SU-DHL-6 (cell line): ENCODE data around the gene COQ5.

Experiments used
- H2AFZ ChIP-seq: fragments of 200-600 bp; sonication (generic); 2 replicates; pipeline ENCODE4 v1.6.1; 2014; ENCODE audit warnings: low read depth, mild to moderate bottlenecking, moderate library complexity, mixed read lengths, antibody characterized with exemption, low read length; ENCODE audit not compliant: severe bottlenecking
- H3F3A ChIP-seq: fragments of 200-600 bp; shearing (Covaris generic); 2 replicates; pipeline ENCODE4 v1.6.0; 2016; ENCODE audit warnings: antibody characterized with exemption, mild to moderate bottlenecking; ENCODE audit not compliant: insufficient read depth
- H3K27ac ChIP-seq: fragments of 200-600 bp; sonication (generic); 2 replicates; pipeline ENCODE4 v1.5.1; 2016; ENCODE audit warnings: low read depth, mild to moderate bottlenecking, low read length, moderate library complexity, mixed read lengths
- H3K27me3 ChIP-seq: fragments of 200-600 bp; sonication (generic), shearing (Covaris generic); 2 replicates; pipeline ENCODE4 v1.6.0; 2014; ENCODE audit warnings: mild to moderate bottlenecking, low read length
- H3K36me3 ChIP-seq: fragments of 200-600 bp; sonication (generic); 2 replicates; pipeline ENCODE4 v1.6.1; 2014; ENCODE audit warnings: mild to moderate bottlenecking, low read length, mixed read lengths
- H3K4me2 ChIP-seq: fragments of 300-600, 200-600 bp; shearing (Covaris generic), sonication (generic); 2 replicates; pipeline ENCODE4 v1.6.0; 2014; ENCODE audit warnings: low read length, low read depth, mild to moderate bottlenecking; ENCODE audit not compliant: poor library complexity, severe bottlenecking
- H3K4me3 ChIP-seq: fragments of 200-600 bp; sonication (generic); 2 replicates; pipeline ENCODE4 v1.5.1; 2014; ENCODE audit warnings: antibody characterized with exemption, low read length, mild to moderate bottlenecking, mixed read lengths; ENCODE audit not compliant: insufficient read depth, poor library complexity, severe bottlenecking
- H3K79me2 ChIP-seq: fragments of 200-600 bp; sonication (generic); 2 replicates; pipeline ENCODE4 v1.6.1; 2014; ENCODE audit warnings: mild to moderate bottlenecking, low read length, moderate library complexity; ENCODE audit not compliant: insufficient read depth
- H3K9ac ChIP-seq: fragments of 200-600 bp; sonication (generic); 2 replicates; pipeline ENCODE4 v1.7.0; 2014; ENCODE audit warnings: mild to moderate bottlenecking, low read length
- H3K9me2 ChIP-seq: fragments of 200-600 bp; sonication (generic); replicated peaks from 2 replicates; pipeline ENCODE4 v1.6.1; 2014; ENCODE audit warnings: low read length; ENCODE audit not compliant: insufficient read depth
- H3K9me3 ChIP-seq: fragments of 200-600 bp; sonication (generic); 2 replicates; pipeline ENCODE4 v1.6.1; 2014; ENCODE audit warnings: low read length, mixed read lengths; ENCODE audit not compliant: insufficient read depth
- H4K20me1 ChIP-seq: fragments of 200-600 bp; sonication (generic); 2 replicates; pipeline ENCODE4 v1.6.1; 2014; ENCODE audit warnings: low read depth, mild to moderate bottlenecking, antibody characterized with exemption, low read length, moderate library complexity, mixed read lengths
- EZH2phosphoT487 ChIP-seq: fragments of 200-600 bp; sonication (generic), shearing (Covaris generic); conservative IDR thresholded peaks from 2 replicates; pipeline ENCODE4 v1.6.1; 2018; ENCODE audit warnings: mild to moderate bottlenecking, antibody characterized with exemption, low read length, moderate library complexity, mixed read lengths
- TF ChIP-seq, protein P1 (sequence below): fragments of 200-600 bp; sonication (generic); IDR thresholded peaks from one replicate; pipeline ENCODE4 v1.5.1; 2017; ENCODE audit warnings: antibody characterized with exemption, mild to moderate bottlenecking, low read length, moderate library complexity; ENCODE audit not compliant: insufficient read depth, poor library complexity, severe bottlenecking

The COQ5 gene

DNA sequence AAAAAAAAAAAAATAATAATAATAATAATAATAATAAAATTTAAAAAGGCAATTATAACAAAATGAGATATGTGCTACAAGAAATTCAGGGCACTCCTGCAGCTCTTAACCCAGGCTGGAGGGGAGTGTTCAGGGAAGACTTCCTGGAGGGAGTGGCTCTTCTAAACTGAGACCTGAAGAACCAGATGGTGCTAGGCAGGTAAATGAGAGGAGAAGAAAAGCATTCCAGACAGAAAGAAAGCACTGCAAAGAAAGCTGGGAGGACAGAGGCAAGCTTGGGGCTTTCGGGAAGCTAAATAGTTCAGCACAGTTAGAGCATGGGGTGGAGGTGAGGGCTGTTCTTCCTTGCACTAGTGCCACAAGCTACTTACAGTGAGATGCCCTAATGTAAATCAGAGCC is 49.5 kb downstream of the COQ5 start:
- H3K4me3 ChIP-seq: no peak overlapping the region
- H3F3A ChIP-seq: no peaks in the 10 kb centered on the region
- no peak for TF ChIP-seq EZH2phosphoT487
- TF ChIP-seq, protein P1, sequence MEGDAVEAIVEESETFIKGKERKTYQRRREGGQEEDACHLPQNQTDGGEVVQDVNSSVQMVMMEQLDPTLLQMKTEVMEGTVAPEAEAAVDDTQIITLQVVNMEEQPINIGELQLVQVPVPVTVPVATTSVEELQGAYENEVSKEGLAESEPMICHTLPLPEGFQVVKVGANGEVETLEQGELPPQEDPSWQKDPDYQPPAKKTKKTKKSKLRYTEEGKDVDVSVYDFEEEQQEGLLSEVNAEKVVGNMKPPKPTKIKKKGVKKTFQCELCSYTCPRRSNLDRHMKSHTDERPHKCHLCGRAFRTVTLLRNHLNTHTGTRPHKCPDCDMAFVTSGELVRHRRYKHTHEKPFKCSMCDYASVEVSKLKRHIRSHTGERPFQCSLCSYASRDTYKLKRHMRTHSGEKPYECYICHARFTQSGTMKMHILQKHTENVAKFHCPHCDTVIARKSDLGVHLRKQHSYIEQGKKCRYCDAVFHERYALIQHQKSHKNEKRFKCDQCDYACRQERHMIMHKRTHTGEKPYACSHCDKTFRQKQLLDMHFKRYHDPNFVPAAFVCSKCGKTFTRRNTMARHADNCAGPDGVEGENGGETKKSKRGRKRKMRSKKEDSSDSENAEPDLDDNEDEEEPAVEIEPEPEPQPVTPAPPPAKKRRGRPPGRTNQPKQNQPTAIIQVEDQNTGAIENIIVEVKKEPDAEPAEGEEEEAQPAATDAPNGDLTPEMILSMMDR: no peak
- H3K9me2 ChIP-seq: no peaks in the 10 kb centered on the region
- no peak overlapping the region for H3K4me2 ChIP-seq
- no peaks in the 10 kb centered on the region for H3K27me3 ChIP-seq
- peaks cover 3% of the 10 kb centered on the region; the same call in 1 of the 2 replicates for H3K79me2 ChIP-seq
- no peak overlapping the region for H3K27ac ChIP-seq
- no peaks in the 10 kb centered on the region for H3K36me3 ChIP-seq
- no peaks in the 10 kb centered on the region for H3K9me3 ChIP-seq
- no peak overlapping the region for H3K9ac ChIP-seq
- H2AFZ ChIP-seq: no peak overlapping the region
- no peaks in the 10 kb centered on the region for H4K20me1 ChIP-seq

DNA sequence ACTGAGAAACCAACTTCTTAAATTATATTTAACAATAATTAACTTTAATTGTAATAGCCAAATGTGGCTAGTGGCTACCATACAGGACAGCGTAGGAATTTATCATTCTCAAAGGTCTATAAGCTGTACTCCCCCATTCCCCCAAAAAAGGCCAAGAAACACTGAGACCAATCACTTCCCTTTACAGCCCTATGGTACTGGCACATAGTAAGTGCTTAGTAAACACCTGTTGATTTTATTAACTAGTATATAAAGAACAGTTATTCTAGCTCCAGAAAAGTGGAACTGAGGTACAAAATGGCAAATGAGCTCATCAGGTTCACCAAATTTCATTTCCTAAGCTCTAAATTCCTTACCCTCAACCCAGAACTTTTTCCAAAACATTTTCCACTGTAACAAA is 53.3 kb downstream of the COQ5 start:
- Histone ChIP-seq H3K9ac (no peak overlapping the region), H4K20me1 (no peaks in the 10 kb centered on the region), H3F3A (peaks cover 7% of the 10 kb centered on the region; the same call in 1 of the 2 replicates), H2AFZ (no peak overlapping the region), H3K9me3 (no peaks in the 10 kb centered on the region), H3K4me3 (no peak overlapping the region), H3K27me3 (no peaks in the 10 kb centered on the region), H3K4me2 (no peak overlapping the region), H3K36me3 (peaks cover 2% of the 10 kb centered on the region; the same call in 1 of the 2 replicates), H3K9me2 (no peaks in the 10 kb centered on the region), H3K79me2 (peaks cover 12% of the 10 kb centered on the region; the same call in 1 of the 2 replicates), H3K27ac (no peak overlapping the region)
- TF ChIP-seq, protein P1: no peak
- TF ChIP-seq EZH2phosphoT487: no peak

DNA sequence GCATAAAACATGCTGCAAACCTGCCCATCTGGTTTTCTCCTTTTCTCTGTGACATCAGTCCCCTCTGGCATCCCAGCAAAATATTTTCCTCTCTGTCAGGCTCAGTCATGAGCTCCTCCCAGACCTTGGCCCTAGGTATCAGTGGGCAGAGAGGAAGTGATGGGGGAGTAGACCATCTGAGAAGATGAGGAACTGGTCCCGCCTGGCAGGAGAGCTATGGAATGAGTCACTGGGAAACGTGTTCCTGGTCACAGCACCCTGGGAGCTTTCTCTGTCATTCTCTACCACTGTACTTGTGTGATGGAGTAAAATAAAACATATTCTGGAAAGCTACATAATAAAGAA is 54.4 kb downstream of the COQ5 start:
- no peaks in the 10 kb centered on the region for H3K9me2 ChIP-seq
- H2AFZ ChIP-seq: no peak overlapping the region
- H3K79me2 ChIP-seq: peaks cover 12% of the 10 kb centered on the region; the same call in 1 of the 2 replicates
- H3K36me3 ChIP-seq: peaks cover 2% of the 10 kb centered on the region; the same call in 1 of the 2 replicates
- no peak overlapping the region for H3K4me2 ChIP-seq
- H3K9ac ChIP-seq: no peak overlapping the region
- no peak for TF ChIP-seq EZH2phosphoT487
- TF ChIP-seq, protein P1: no peak
- H3K27ac ChIP-seq: no peak overlapping the region
- H3K9me3 ChIP-seq: no peaks in the 10 kb centered on the region
- H3K27me3 ChIP-seq: no peaks in the 10 kb centered on the region
- H4K20me1 ChIP-seq: no peaks in the 10 kb centered on the region
- no peak overlapping the region for H3K4me3 ChIP-seq
- peaks cover 7% of the 10 kb centered on the region; the same call in 1 of the 2 replicates for H3F3A ChIP-seq
